ENCODE data around the gene TM4SF1.
"Not testable (repeated sequence)": the region's sequence is repeated elsewhere in the genome, so short reads cannot be mapped to it uniquely, and the experiment has no call there.

The TM4SF1 gene

GRCh38 chr3:149382101-149382467, 4.6 kb upstream of the TM4SF1 start:
- TF ChIP-seq, protein P1, sequence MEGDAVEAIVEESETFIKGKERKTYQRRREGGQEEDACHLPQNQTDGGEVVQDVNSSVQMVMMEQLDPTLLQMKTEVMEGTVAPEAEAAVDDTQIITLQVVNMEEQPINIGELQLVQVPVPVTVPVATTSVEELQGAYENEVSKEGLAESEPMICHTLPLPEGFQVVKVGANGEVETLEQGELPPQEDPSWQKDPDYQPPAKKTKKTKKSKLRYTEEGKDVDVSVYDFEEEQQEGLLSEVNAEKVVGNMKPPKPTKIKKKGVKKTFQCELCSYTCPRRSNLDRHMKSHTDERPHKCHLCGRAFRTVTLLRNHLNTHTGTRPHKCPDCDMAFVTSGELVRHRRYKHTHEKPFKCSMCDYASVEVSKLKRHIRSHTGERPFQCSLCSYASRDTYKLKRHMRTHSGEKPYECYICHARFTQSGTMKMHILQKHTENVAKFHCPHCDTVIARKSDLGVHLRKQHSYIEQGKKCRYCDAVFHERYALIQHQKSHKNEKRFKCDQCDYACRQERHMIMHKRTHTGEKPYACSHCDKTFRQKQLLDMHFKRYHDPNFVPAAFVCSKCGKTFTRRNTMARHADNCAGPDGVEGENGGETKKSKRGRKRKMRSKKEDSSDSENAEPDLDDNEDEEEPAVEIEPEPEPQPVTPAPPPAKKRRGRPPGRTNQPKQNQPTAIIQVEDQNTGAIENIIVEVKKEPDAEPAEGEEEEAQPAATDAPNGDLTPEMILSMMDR (IDR thresholded peaks at IDR 0.05; ENCODE audit: low read depth, low read length), result no peak
- no peak for DNase-seq (ENCODE audit: extremely low read depth, low read depth)

GRCh38 chr3:149381173-149382100, 4.0 kb upstream of the TM4SF1 start:
- TF ChIP-seq, protein P1 (IDR thresholded peaks at IDR 0.05; ENCODE audit: low read depth, low read length), result no peak
- DNase-seq (ENCODE audit: extremely low read depth, low read depth), result no peak

DNA sequence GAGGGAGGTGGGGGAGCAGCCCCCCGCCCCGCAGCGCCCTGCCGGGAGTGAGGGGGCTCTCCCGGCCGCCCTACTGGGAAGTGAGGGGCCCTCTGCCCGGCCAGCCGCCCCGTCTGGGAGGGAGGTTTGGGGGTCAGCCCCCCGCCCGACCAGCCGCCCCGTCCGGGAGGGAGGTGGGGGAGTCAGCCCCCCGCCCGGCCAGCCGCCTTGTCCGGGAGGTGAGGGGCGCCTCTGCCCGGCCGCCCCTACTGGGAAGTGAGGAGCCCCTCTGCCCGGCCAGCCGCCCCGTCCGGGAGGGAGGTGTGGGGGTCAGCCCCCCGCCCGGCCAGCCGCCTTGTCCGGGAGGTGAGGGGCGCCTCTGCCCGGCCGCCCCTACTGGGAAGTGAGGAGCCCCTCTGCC, 2.8 kb upstream of the TM4SF1 start:
- DNase-seq (ENCODE audit: extremely low read depth, low read depth), result not testable (repeated sequence)

GRCh38 chr3:149378478-149379309, 1.2 kb upstream of the TM4SF1 start:
- no peak for DNase-seq (ENCODE audit: extremely low read depth, low read depth)
- TF ChIP-seq, protein P1 (IDR thresholded peaks at IDR 0.05; ENCODE audit: low read depth, low read length), result no peak

DNA sequence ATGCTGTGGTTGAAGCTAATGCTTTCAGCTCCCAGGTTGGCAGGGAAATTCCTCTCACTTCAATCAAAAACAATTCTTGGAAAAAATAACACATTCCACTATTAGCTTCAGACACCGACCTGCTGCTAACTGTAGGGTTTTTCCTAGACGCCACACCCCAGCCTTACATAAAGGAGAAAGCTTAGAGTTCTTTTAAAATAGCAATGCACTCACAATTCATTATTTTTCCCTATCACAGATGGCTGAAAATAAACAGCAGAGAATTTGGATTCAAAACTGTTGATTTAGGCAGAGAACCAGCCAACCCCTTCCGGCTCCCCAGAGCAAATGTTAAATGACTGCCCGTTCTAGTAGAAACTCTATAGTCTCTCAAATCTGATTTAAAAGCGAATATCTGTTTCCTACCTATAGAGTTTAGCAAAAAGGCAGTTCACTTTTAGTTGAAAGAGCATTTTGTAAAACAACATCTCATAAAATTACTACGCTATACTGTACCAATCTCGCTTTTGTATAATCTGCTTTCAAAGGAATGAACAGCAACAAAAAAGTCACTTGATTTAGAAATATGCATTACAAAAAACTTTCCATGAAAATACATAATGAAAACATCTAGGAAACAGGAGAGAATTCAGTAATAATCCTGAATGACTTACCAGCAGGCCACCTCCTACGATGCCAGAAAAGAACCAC, 586 bp downstream of the TM4SF1 start:
- DNase-seq (ENCODE audit: extremely low read depth, low read depth), result no peak
- TF ChIP-seq, protein P1 (IDR thresholded peaks at IDR 0.05; ENCODE audit: low read depth, low read length), result no peak

- no peak for DNase-seq (ENCODE audit: extremely low read depth, low read depth)
- TF ChIP-seq, protein P1 (IDR thresholded peaks at IDR 0.05; ENCODE audit: low read depth, low read length), result no peak
These were observed 1.8 kb downstream of the TM4SF1 start for GRCh38 chr3:149375501-149376196.
